ENCODE data around the gene ADM5. TPM values are rescaled to one million over a fixed set of nuclear protein-coding genes. Genes with fewer than 3 reads are reported as not detected.

ADM5 gene
- polyA plus RNA-seq, 2 of the 4 experiments (the other 2 are of a cell fraction), result 2.0 to 4.3 TPM

GRCh38 chr19:49665351-49666119 lies 23.9 kb upstream of the ADM5 start, which contains the start of the genes BCL2L12 and IRF3 (continued):
- TF ChIP-seq RAD21 (conservative IDR thresholded peaks at IDR 0.05 in 1 of 2, IDR thresholded peaks at IDR 0.05 in 1 of 2) (no peak), MAX (IDR thresholded peaks at IDR 0.05) (peak; percentile 23; the same call in 1 of the 2 replicates), ELK1 (IDR thresholded peaks at IDR 0.05; ENCODE audit: low read depth, low read length) (peak; percentile 99), KDM1A (IDR thresholded peaks at IDR 0.05; ENCODE audit: low read depth) (no peak), CTCF (IDR thresholded peaks at IDR 0.05) (no peak), EHF (CRISPR knock-in tag; IDR thresholded peaks at IDR 0.05) (no peak), FOSL2 (IDR thresholded peaks at IDR 0.05) (no peak), FOSL2 (CRISPR knock-in tag; IDR thresholded peaks at IDR 0.05) (no peak), NPAS2 (CRISPR knock-in tag; IDR thresholded peaks at IDR 0.05; ENCODE audit: borderline replicate concordance) (no peak)

- ChIA-PET POLR2A (interaction anchor here (1.2 to 2.6 kb wide), 4 partner anchors 10 to 101 kb away, joined by 4 to 41 read pairs (median 20); partner anchors contain the start of genes AP2A1, PRMT1, RRAS and SCAF1), CTCF (interaction anchor here (12.2 to 21.2 kb wide), 2 partner anchors 9 to 22 kb away, joined by 117 to 326 read pairs; partner anchors contain the start of genes PRMT1, RRAS and SCAF1)
- peaks cover 14% of the 10 kb centered on the region for H3K4me1 ChIP-seq
- 1% methylated on average over 9 of the region's 9 CpGs for WGBS (ENCODE audit: missing lambda C conversion rate)
- TF ChIP-seq FOSB (CRISPR knock-in tag; IDR thresholded peaks at IDR 0.05) (peak; percentile 34; the same call in 1 of the 2 replicates), ZFP36 (IDR thresholded peaks at IDR 0.05; ENCODE audit: borderline replicate concordance, partially characterized antibody) (no peak), TP53 (CRISPR knock-in tag; IDR thresholded peaks at IDR 0.05) (0 out of 2 replicates have a peak, but pooled peaks have one; percentile 30)
- no peak for FAIRE-seq
- H3K4me2 ChIP-seq, result peak overlapping the region; percentile 91
- H3K4me3 ChIP-seq, result peak overlapping the region; percentile 65
- peak overlapping the region; percentile 79 to 86 for H3K27ac ChIP-seq
- DNase-seq (ENCODE audit: low read depth in 1 of 2, low spot score in 1 of 2), result peak in 1 of 2 experiments; percentile 47
- peak; percentile 10 to 24; a peak in 5 of 6 replicates for ATAC-seq
- H3K9me3 ChIP-seq, result no peaks in the 10 kb centered on the region
Measured at GRCh38 chr19:49666120-49666444, 23.3 kb upstream of the ADM5 start.

GRCh38 chr19:49667473-49667872 lies 21.9 kb upstream of the ADM5 start:
- peaks cover 22% of the 10 kb centered on the region for H3K4me1 ChIP-seq
- no peak overlapping the region for H3K27ac ChIP-seq
- no peak for DNase-seq (ENCODE audit: low read depth in 1 of 2, low spot score in 1 of 2)
- ChIA-PET CTCF (interaction anchor here (1.2 to 21.2 kb wide), 4 partner anchors 5 to 32 kb away, joined by 3 to 326 read pairs (median 166); partner anchors contain the start of genes BCL2L12, IRF3 and PRMT1), POLR2A (interaction anchor here (2.1 kb wide), 1 partner anchor 9 kb away, joined by 11 read pairs; the partner anchor contains the start of gene PRMT1)
- no peak for FAIRE-seq
- peak overlapping the region; percentile 91; the same call in 1 of the 3 replicates for H3K4me2 ChIP-seq
- H3K4me3 ChIP-seq, result no peak overlapping the region
- WGBS (ENCODE audit: missing lambda C conversion rate), result 93% methylated on average over 2 of the region's 2 CpGs
- H3K9me3 ChIP-seq, result no peaks in the 10 kb centered on the region
- TF ChIP-seq PHF8 (IDR thresholded peaks at IDR 0.05; ENCODE audit: borderline replicate concordance, low read depth), result no peak
- TF ChIP-seq EHF (CRISPR knock-in tag; IDR thresholded peaks at IDR 0.05), result no peak
- TF ChIP-seq FOXS1 (CRISPR knock-in tag; IDR thresholded peaks at IDR 0.05), result no peak
- TF ChIP-seq NPAS2 (CRISPR knock-in tag; IDR thresholded peaks at IDR 0.05; ENCODE audit: borderline replicate concordance), result no peak
- no peak for TF ChIP-seq KDM1A (IDR thresholded peaks at IDR 0.05; ENCODE audit: low read depth)
- no peak for TF ChIP-seq ZNF302 (CRISPR knock-in tag; IDR thresholded peaks at IDR 0.05)
- no peak for TF ChIP-seq ZSCAN20 (CRISPR knock-in tag; IDR thresholded peaks at IDR 0.05)
- no peak for TF ChIP-seq EHMT2 (IDR thresholded peaks at IDR 0.05; ENCODE audit: low read depth)
- TF ChIP-seq SREBF2 (IDR thresholded peaks at IDR 0.05), result no peak
- TF ChIP-seq EP300 (IDR thresholded peaks at IDR 0.05), result no peak
- no peak for TF ChIP-seq MYC (IDR thresholded peaks at IDR 0.05; ENCODE audit: borderline replicate concordance, low read length)
- no peak for TF ChIP-seq CHD2 (IDR thresholded peaks at IDR 0.05; ENCODE audit: low read length, partially characterized antibody)
- no peak for TF ChIP-seq MAZ (IDR thresholded peaks at IDR 0.05; ENCODE audit: borderline replicate concordance, low read depth, low read length)
- no peak for TF ChIP-seq RCOR1 (IDR thresholded peaks at IDR 0.05; ENCODE audit: low read depth, low read length)
- no peak for ATAC-seq
